Cardiac septum (tissue), 1 donor: Measurements from ENCODE around the gene SOCS6. TPM values are rescaled to one million over a fixed set of nuclear protein-coding genes. Genes with fewer than 3 reads are reported as not detected.
"Not testable (repeated sequence)": the region's sequence is repeated elsewhere in the genome, so short reads cannot be mapped to it uniquely, and the experiment has no call there.

Experiments used
- DNase-seq: peaks from one replicate; pipeline ENCODE4 v3.0.0-alpha.2; 2020; ENCODE audit warnings: low spot score
- intact Hi-C: fragments of 100-400 bp; cut with DNase I; formaldehyde crosslinking; loops from one replicate; pipeline ENCODE4 v1.14.0; 2022
- total RNA-seq: library from RNA; stranded (reverse); fragmentation: NEBNext Ultra II Directional; extraction: Animal tissue kit (Norgen Biotek cat#: 25700); gene quantifications from one replicate; pipeline ENCODE4 v1.2.1, GENCODE V29; 2021
- donor health status: DM: no; HTN: no; CAD: no.

The SOCS6 gene
- total RNA-seq, 1 donor from 2014 or later: 22.8 TPM

DNA sequence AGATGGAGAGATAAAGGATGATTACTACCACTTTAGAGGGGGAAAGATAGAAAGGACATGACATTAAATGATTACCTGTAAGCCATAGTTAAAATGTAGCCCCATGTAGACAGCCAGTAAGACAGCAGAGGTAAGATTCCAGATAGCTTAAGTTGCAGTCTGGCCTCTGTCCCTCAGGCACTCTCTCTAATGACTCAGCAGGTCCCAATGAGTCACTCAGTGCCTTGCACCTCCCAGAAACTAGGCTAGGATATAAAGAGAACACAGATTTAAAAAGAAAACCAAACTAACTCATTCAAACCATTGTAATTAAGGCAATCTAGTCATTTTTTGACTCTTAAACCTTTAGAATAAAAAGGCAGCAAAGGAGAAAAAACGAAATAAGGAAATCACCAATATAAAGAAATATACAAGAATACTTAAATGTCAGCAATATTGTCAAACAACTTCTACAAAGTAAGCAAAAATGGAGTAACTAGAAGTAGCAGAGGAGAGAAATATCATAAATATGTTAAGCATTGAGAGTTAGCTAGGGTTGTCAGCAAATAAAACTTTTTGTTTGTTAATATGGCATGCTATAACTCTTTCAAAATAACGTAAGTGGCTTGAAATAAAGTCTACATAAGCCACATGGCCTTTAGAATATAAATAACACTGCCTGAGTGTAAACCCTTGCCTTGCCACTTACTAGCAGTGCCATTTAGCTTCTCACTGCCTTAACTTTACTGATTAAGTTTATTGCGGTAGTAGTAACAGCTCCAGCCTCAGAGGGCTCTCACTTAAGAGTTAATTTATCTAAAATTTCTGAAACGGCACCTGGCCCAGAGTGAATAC is 48.5 kb downstream of the SOCS6 start:
- DNase-seq: no peak
- intact Hi-C loops: loop anchor here (5.0 kb wide), 1 partner anchor 40 kb away; no protein-coding TSS in a partner anchor

DNA sequence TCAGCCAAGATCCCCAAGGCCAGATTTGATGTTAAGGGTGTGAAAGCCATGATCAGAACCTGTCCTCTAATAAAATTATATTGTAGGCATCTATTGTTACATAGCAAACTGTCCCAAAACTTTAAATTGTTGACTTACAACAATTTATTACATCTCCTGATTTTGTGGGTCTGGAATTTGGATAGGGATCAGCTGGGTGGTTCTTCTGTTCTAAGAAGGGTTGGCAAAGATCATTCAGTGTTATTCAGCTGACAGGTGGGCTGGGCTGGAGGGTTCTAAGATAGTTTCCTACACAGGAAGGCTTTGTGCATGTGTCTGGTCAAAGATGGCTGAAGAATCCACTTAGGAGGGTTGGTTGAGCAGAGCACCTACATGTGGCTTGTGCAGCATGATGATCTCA is 50.0 kb downstream of the SOCS6 start:
- DNase-seq: no peak
- intact Hi-C loops: loop anchor here (5.0 kb wide), 1 partner anchor 42 kb away; no protein-coding TSS in a partner anchor

DNA sequence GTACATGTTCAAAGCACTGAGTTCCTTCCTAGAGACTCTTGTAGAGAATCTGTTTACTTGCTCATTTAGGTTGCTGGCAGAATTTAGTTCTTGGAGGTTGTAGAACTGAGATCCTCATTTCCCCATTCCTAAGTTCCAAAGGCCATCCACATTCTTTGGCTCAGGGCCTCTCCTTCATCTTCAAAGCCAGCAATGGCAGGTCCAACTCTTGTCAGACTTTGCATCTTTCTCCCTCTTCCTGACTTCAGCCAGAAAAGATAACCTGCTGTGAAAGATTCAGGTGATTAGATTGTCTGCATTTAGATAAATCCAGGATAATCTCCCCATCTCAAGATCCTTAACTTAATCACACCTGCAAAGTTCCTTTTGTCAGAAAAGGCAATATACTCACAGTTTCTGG is 51.1 kb downstream of the SOCS6 start:
- DNase-seq: no peak
- intact Hi-C loops: loop anchor here (5.0 kb wide), 1 partner anchor 43 kb away; no protein-coding TSS in a partner anchor

DNA sequence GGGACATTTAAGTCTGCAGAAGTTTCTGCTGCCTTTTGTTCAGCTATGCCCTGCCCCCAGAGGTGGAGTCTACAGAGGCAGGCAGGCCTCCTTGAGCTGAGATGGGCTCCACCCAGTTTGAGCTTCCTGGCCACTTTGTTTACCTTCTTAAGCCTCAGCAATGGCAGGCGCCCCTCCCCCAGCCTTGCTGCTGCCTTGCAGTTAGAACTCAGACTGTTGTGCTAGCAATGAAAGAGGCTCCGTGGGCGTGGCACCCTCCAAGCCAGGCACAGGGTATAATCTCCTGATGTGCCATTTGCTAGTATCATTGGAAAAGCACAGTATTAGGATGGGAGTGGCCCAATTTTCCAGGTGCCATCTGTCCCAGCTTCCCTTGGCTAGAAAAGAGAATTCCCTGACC is 59.6 kb downstream of the SOCS6 start:
- DNase-seq, intact Hi-C loops: not testable (repeated sequence)

GRCh38 chr18:70349316-70349715 is 60.5 kb downstream of the SOCS6 start:
- intact Hi-C loops: no loop called here
- no peak for DNase-seq

DNA sequence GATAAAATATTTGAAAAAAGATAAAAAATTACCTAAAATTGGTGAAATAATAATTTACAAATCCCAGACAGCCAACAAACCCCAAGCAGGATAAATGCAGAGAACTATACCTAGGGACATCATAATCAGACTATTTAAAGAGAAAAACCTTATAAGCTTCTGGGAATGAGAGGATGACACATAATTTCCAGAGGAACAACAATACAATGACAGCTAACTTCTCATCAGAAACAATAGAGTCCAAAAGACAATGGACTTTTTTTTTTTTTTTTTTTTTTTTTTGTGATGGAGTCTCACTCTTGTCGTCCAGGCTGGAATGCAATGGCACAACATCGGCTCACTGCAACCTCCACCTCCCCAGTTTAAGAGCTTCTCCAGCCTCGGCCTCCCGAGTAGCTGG is 65.2 kb downstream of the SOCS6 start:
- intact Hi-C loops: no loop called here
- DNase-seq: no peak

DNA sequence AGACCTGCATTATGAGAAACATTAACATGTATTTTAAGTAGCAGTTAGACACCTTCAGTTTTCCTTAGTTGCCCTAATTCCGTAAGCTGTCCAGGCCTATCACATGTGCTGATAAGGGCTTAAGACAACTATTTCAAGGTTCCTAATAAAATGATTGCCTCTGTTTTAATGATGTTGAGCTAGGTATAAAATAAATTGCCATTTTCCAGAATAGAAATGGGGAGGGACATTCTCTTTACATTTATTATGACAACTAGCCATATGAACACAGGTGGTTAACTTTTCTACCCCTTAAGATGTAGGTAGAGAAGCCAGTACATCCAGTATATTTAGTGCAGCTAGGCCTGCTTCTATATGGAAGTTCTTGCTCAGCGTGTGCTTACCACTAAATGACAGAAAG is 65.9 kb downstream of the SOCS6 start:
- intact Hi-C loops: no loop called here
- no peak for DNase-seq

DNA sequence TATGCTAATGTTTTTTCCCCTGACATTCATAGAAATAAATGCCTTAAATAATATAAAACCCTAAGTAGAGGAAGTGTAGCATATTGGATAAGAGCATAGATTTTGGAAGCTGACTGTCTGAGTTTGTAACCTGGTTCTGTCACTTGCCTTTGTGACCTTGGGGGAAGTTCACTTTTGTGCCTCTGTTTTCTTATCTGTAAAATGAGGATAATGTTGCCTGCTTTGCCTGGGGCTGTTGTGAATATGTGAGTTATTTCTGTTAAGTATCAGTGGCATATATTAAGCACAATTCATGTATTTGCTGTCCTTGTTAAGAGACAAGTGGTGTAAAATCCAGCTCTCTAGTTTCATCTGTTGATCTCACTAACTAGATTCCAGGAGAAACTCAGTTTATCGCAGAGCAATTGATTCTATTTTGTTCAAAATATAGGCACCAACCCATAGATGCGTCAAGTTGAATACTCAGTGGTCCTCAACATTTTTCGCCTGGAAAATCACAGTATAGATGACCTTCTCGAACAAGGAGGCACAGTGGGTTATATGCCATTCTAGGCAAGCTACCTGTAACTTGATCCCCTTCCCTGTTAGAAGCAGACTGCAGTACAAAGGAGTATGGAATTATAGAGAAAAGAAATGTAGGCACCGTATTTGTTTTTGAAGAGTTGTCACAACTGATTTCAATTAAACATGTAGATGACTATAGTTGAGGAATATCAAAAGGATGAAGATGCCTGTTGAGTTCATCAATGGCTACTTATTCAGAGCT is 67.0 kb downstream of the SOCS6 start:
- intact Hi-C loops: no loop called here
- no peak for DNase-seq

DNA sequence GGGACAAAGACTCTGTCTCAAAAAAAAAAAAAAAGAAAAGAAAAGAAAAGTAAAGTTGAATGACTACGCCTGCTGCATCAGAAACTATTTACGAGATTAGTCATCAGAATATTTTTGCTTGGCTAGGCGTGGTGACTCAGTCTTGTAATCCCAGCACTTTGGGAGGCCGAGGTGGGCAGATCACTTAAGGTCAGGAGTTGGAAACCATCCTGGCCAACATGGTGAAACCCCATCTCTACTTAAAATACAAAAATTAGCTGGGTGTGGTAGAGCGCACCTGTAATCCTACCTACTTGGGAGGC is 69.2 kb downstream of the SOCS6 start:
- intact Hi-C loops, DNase-seq: not testable (repeated sequence)

GRCh38 chr18:70359071-70359470 is 70.2 kb downstream of the SOCS6 start:
- intact Hi-C loops: no loop called here
- DNase-seq: no peak

DNA sequence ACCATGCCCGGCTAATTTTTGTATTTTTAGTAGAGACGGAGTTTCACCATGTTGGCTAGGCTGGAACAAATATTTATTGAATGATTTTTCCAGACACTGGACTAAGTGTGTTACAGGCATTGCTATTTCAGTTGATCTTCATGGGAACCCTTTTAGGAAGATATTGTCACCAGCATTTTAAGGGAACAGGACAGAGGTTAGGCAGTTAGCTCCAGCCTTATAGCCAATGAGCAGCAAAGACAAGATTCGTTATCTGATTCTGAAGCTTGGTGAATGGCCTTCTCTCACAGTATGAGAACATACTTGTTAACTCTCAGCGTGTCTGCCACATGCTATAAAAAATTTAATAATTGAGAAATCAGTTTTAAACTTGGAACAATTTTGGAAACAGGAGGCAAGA is 73.4 kb downstream of the SOCS6 start:
- intact Hi-C loops: no loop called here

GRCh38 chr18:70363861-70364260 is 75.0 kb downstream of the SOCS6 start:
- no peak for DNase-seq
- intact Hi-C loops: no loop called here

More for the DNA sequence above, 73.4 kb downstream of the SOCS6 start:
- DNase-seq: no peak

DNA sequence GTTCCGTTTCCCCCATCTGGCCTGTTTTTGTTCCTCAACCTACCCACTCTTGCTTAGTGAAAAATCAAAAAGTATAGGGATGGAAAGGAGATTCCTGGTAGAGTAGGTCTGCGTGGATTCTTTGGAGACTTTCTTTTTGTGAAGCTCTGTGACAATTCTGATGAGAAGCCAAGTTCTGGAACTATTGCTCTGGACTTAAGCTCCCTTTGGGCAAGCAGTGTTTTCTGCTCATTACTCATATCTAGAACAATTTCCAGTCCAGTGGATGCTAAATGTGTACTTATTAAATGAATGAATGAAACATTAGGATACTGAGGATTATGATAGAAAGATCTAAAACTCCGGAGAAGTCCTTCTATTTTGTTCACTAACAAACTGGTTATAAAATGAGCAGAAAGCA is 76.5 kb downstream of the SOCS6 start:
- no peak for DNase-seq
- intact Hi-C loops: no loop called here

DNA sequence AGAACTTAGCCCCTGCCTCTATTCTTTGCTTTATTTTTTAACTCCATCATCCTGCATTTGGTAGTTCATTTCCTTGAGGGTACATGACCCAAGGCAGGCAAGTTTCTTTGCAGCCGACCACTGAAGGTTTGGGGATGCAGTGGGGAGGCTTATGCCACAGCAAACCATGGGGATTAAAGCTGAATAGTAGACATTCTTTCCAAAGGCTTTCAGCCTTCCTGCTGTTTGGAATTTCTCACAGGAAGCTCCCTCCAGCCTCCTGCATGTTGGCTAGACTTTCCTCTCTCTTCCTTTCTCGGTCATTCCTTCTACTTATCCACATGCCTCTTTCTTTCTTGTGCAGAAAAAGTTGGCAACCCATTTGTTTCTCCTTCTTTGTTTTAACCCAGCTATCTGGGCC is 77.3 kb downstream of the SOCS6 start:
- intact Hi-C loops: no loop called here

GRCh38 chr18:70366670-70367069 is 77.8 kb downstream of the SOCS6 start:
- no peak for DNase-seq
- intact Hi-C loops: no loop called here

More for the DNA sequence above, 77.3 kb downstream of the SOCS6 start:
- DNase-seq: no peak

DNA sequence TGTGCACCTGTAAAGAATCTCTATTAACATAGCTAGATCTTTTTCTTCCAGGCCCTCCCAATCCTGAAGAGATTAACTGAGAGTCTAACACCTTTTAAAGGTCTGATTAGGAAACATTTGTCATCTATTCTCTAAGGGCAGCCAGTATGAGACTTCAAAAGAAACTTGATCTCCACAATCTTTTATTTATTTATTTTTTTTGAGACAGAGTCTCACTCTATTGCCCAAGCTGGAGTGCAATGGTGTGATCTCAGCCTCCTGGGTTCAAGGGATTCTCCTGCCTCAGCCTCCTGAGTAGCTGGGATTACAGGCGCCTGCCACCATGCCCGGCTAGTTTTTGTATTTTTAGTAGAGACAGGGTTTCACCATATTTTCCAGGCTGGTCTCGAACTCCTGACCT is 78.5 kb downstream of the SOCS6 start:
- intact Hi-C loops, DNase-seq: not testable (repeated sequence)

GRCh38 chr18:70368903-70369302 is 80.1 kb downstream of the SOCS6 start:
- no peak for DNase-seq
- intact Hi-C loops: no loop called here

DNA sequence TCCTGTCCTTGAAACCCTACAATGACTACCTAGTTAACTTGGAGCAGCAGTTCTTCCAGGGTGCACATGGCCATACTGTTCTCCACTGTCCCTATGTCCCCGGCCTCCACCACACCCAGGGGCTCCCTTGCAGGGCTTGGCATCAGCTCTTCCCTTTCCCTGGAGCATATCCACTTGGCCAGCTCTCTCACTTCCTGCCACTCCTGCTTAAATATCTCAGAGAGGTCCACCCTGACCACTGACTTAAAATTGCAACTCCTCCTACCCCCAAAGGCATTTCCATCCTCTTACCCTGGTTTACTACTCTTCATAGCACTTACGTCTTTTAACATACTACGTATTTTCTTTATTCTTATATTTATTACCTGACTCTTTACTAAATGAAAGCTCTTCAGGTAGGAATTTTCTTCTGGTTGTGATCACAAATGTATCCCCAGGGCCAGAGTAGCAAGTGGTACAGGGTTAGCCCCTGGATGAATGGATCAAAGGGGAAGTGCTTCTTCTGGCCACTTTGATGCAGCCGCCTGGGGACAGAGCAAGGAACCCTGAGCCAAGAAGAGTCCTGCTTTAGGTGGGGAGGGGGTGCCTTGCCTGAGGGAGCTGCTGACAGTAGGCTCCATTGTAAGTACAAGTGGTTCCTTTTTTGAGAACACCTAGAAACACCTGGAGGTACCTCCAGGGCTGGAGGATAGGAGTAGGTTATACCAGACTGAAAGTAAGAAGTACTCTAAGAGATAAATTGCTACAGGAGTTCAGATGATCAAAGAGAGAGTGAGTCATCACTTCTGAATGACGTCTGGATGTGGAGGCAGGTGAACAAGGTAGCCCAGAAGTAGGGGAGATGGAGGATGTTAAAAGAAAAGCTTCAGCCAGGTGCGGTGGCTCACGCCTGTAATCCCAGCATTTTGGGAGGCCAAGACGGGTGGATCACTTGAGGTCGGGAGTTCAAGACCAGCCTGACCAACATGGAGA is 82.2 kb downstream of the SOCS6 start:
- no peak for DNase-seq
- intact Hi-C loops: no loop called here

DNA sequence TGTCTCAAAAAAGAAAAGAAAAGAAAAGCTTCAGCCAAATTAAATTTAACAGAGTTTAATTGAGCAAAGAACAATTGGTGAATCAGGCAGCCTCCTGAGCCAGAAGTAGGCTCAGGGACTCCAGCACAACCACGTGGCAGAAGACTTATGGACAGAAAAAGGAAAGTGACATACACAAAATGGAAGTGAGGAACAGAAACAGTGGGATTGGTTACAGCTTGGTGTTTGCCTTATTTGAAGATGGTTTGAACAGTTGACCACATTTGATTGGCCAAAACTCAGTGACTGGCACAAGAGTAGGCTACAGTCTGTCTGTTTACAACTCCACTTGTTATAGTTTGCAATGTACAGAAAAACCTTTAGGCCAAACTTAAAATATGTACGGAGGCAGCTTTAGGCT is 83.1 kb downstream of the SOCS6 start:
- DNase-seq: no peak
- intact Hi-C loops: no loop called here
